A549 (cell line): ENCODE measurements around the gene BCL6.

Experiments used
- CEBPB ChIP-seq, 2 experiments: fragments of >200 bp in 1 of 2; sonication (Bioruptor Twin) in 1 of 2; formaldehyde crosslinking in 1 of 2; IDR thresholded peaks; 2 replicates each; pipeline ENCODE4 v1.6.1; 2012 to 2016
- ESRRA ChIP-seq: fragments of 150-350 bp; IDR thresholded peaks from 2 replicates; pipeline ENCODE4 v1.6.1; 2014; ENCODE audit warnings: mild to moderate bottlenecking, low read length, borderline replicate concordance
- JUN ChIP-seq, 2 experiments: fragments of >200 bp; sonication (Bioruptor Twin); formaldehyde crosslinking; IDR thresholded peaks; 2 replicates in 1 of 2; 3 replicates in 1 of 2; pipeline ENCODE4 v1.6.1; 2016 to 2017
- KDM1A ChIP-seq: fragments of 200-600 bp; sonication (generic); IDR thresholded peaks from 2 replicates; pipeline ENCODE4 v1.6.1; 2016; ENCODE audit warnings: low read depth, mild to moderate bottlenecking
- NFE2L2 ChIP-seq: fragments of 150-350 bp; conservative IDR thresholded peaks from 2 replicates; pipeline ENCODE4 v1.6.1; 2014; ENCODE audit warnings: low read length
- POLR2A ChIP-seq: IDR thresholded peaks from 2 replicates; pipeline ENCODE4 v1.6.1; 2012; ENCODE audit warnings: mild to moderate bottlenecking, low read length
- RAD21 ChIP-seq, 2 experiments: fragments of >200 bp in 1 of 2; sonication (Bioruptor Twin) in 1 of 2; formaldehyde crosslinking in 1 of 2; IDR thresholded peaks in 1 of 2; conservative IDR thresholded peaks in 1 of 2; 2 replicates in 1 of 2; 3 replicates in 1 of 2; pipeline ENCODE4 v1.6.1; 2012 to 2018; ENCODE audit warnings: inconsistent platforms in 1 of 2
- RFX5 ChIP-seq: fragments of 450-650 bp; IDR thresholded peaks from 2 replicates; pipeline ENCODE4 v1.7.1; 2014; ENCODE audit warnings: antibody characterized with exemption, mild to moderate bottlenecking, moderate library complexity
- RNF2 ChIP-seq: fragments of 200-600 bp; sonication (generic); IDR thresholded peaks from 2 replicates; pipeline ENCODE4 v1.6.1; 2016; ENCODE audit warnings: low read depth, mild to moderate bottlenecking, antibody characterized with exemption, moderate library complexity, borderline replicate concordance
- ZFP36 ChIP-seq: fragments of 450-650 bp; IDR thresholded peaks from 2 replicates; pipeline ENCODE4 v1.6.1; 2014; ENCODE audit warnings: borderline replicate concordance; ENCODE audit not compliant: partially characterized antibody
- TF ChIP-seq, protein P1 (sequence below): fragments of >200 bp; sonication (Bioruptor Twin); formaldehyde crosslinking; IDR thresholded peaks from 3 replicates; pipeline ENCODE4 v1.5.1; 2016

GRCh38 chr3:187735383-187735782 lies 9.9 kb downstream of the BCL6 start:
- TF ChIP-seq NFE2L2: no peak
- TF ChIP-seq, protein P1, sequence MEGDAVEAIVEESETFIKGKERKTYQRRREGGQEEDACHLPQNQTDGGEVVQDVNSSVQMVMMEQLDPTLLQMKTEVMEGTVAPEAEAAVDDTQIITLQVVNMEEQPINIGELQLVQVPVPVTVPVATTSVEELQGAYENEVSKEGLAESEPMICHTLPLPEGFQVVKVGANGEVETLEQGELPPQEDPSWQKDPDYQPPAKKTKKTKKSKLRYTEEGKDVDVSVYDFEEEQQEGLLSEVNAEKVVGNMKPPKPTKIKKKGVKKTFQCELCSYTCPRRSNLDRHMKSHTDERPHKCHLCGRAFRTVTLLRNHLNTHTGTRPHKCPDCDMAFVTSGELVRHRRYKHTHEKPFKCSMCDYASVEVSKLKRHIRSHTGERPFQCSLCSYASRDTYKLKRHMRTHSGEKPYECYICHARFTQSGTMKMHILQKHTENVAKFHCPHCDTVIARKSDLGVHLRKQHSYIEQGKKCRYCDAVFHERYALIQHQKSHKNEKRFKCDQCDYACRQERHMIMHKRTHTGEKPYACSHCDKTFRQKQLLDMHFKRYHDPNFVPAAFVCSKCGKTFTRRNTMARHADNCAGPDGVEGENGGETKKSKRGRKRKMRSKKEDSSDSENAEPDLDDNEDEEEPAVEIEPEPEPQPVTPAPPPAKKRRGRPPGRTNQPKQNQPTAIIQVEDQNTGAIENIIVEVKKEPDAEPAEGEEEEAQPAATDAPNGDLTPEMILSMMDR: no peak
- no peak for TF ChIP-seq RNF2
- no peak for TF ChIP-seq RFX5
- no peak for TF ChIP-seq CEBPB (IDR thresholded peaks at IDR 0.05)
- TF ChIP-seq POLR2A: no peak
- no peak for TF ChIP-seq RAD21 (conservative IDR thresholded peaks at IDR 0.05 in 1 of 2, IDR thresholded peaks at IDR 0.05 in 1 of 2)
- no peak for TF ChIP-seq ESRRA
- TF ChIP-seq KDM1A: no peak
- TF ChIP-seq JUN (IDR thresholded peaks at IDR 0.05): no peak
- no peak for TF ChIP-seq ZFP36
